T-cell (primary cell): Measurements from ENCODE around the gene VPS37C. TPM values are rescaled to one million over a fixed set of nuclear protein-coding genes. Genes with fewer than 3 reads are reported as not detected.

Source experiments
- ATAC-seq, 4 experiments: fragments of 200-7000 bp in 3 of 4; fragments of 150-1000 bp in 1 of 4; cut with Tn5 transposase; replicated peaks in 1 of 4; 1 replicate in 3 of 4; 2 replicates in 1 of 4; pipeline ENCODE4 v1.10.0; 2021; ENCODE audit warnings: moderate library complexity in 3 of 4, mild to moderate bottlenecking in 2 of 4, moderate number of reproducible peaks in 1 of 4
- CTCF ChIA-PET, 2 donors: fragments of 300-600 bp; sonication (Branson Sonifier 250); formaldehyde crosslinking; loops; one replicate each; lab custom pipeline; 2022; ENCODE audit warnings: antibody characterized with exemption in 2 of 2; lab: Charles Lee
- POLR2A ChIA-PET, 2 donors: fragments of 300-600 bp; sonication (Branson Sonifier 250); formaldehyde crosslinking; loops; one replicate each; lab custom pipeline; 2022; ENCODE audit warnings: antibody characterized with exemption in 2 of 2; lab: Charles Lee
- DNase-seq, 35 experiments: peaks; one replicate each; pipeline versions ENCODE4 v3.0.0 to v3.0.0-alpha.2; 2013 to 2023
- H3K27ac ChIP-seq: one replicate; pipeline ENCODE4 v1.5.1; 2013; ENCODE audit warnings: low read length
- H3K27me3 ChIP-seq, 2 experiments: replicated peaks in 1 of 2; 1 replicate in 1 of 2; 2 replicates in 1 of 2; pipeline versions ENCODE4 v1.6.1 to v1.7.0; 2013; ENCODE audit warnings: low read length in 1 of 2, mixed read lengths in 1 of 2; ENCODE audit not compliant: control insufficient read depth in 2 of 2, insufficient read depth in 2 of 2; ENCODE audit errors: extremely low read depth in 1 of 2
- H3K36me3 ChIP-seq, 2 donors: 1 replicate in 1 of 2; 2 replicates in 1 of 2; pipeline versions ENCODE4 v1.6.1 to v1.7.0; 2013; ENCODE audit warnings: low read length in 1 of 2; ENCODE audit not compliant: control insufficient read depth in 2 of 2, insufficient read depth in 1 of 2; ENCODE audit errors: extremely low read depth in 1 of 2
- H3K4me1 ChIP-seq, 2 experiments: 1 replicate in 1 of 2; 2 replicates in 1 of 2; pipeline versions ENCODE4 v1.6.1 to v1.7.0; 2013; ENCODE audit warnings: low read length in 2 of 2, mixed read lengths in 1 of 2; ENCODE audit not compliant: insufficient read depth in 2 of 2, control insufficient read depth in 1 of 2; ENCODE audit errors: extremely low read depth in 1 of 2
- H3K4me3 ChIP-seq, 2 donors: 1 replicate in 1 of 2; 2 replicates in 1 of 2; pipeline versions ENCODE4 v1.5.1 to v1.7.0; 2013; ENCODE audit warnings: mild to moderate bottlenecking in 2 of 2, low read length in 1 of 2, moderate library complexity in 1 of 2; ENCODE audit not compliant: control insufficient read depth in 1 of 2; ENCODE audit errors: extremely low read depth in 1 of 2
- H3K9me3 ChIP-seq: 2 replicates; pipeline ENCODE4 v1.7.0; 2013
- H3K27ac Mint-ChIP-seq, 2 donors: one replicate each; pipeline ENCODE4 v1.8.0; 2020 to 2021; ENCODE audit warnings: mild to moderate bottlenecking in 2 of 2, mixed read lengths in 2 of 2
- H3K27me3 Mint-ChIP-seq, 2 donors: one replicate each; pipeline ENCODE4 v1.8.0; 2021 to 2022; ENCODE audit warnings: mixed read lengths in 2 of 2
- H3K36me3 Mint-ChIP-seq: one replicate; pipeline ENCODE4 v1.8.0; 2021; ENCODE audit warnings: mixed read lengths
- H3K4me1 Mint-ChIP-seq, 3 donors: one replicate each; pipeline ENCODE4 v1.8.0; 2020 to 2022; ENCODE audit warnings: mixed read lengths in 3 of 3, mild to moderate bottlenecking in 1 of 3
- H3K4me3 Mint-ChIP-seq, 3 donors: one replicate each; pipeline ENCODE4 v1.8.0; 2020 to 2022; ENCODE audit warnings: mild to moderate bottlenecking in 3 of 3, mixed read lengths in 3 of 3, moderate library complexity in 3 of 3
- H3K9me3 Mint-ChIP-seq, 3 donors: one replicate each; pipeline ENCODE4 v1.8.0; 2020 to 2022; ENCODE audit warnings: mixed read lengths in 3 of 3
- WGBS: methylation state at CpG from one replicate; pipeline ENCODE4 v1.1.5; 2013; ENCODE audit warnings: missing lambda C conversion rate; ENCODE audit not compliant: insufficient coverage; 5-methylcytosine and 5-hydroxymethylcytosine counted together
- total RNA-seq, 35 experiments: library from RNA in 6 of 35; stranded (reverse) in 6 of 35; fragments of 120-200 nt in 1 of 35; gene quantifications; one replicate each; pipeline versions ENCODE4 v1.2.1 to v1.2.4 and lab custom pipeline; 2013 to 2026

The VPS37C gene
- total RNA-seq, 5 donors from 2014 or later (not counting 1 experiment from before 2014, with no cell fraction given) = 3.3 to 7.9 (median 7.3) TPM

GRCh38 chr11:61124574-61125309, 36.5 kb downstream of the VPS37C start:
- Histone ChIP-seq H3K4me3 (no peak overlapping the region), H3K27me3 (no peaks in the 10 kb centered on the region), H3K36me3 (peaks cover 29 to 82% of the 10 kb centered on the region in 2 donors), H3K27ac (peak overlapping the region; percentile 6), H3K9me3 (no peaks in the 10 kb centered on the region), H3K4me1 (peaks cover 21 to 43% of the 10 kb centered on the region in 2 experiments)
- H3K36me3 Mint-ChIP-seq = peaks cover 42% of the 10 kb centered on the region
- H3K4me3 Mint-ChIP-seq = peak overlapping the region in 1 of 3 donors; percentile 4
- peaks cover 44 to 63% (median 59%) of the 10 kb centered on the region in 3 donors for H3K4me1 Mint-ChIP-seq
- H3K27ac Mint-ChIP-seq = peak overlapping the region; percentile 67 to 83
- 86% methylated on average over 15 of the region's 17 CpGs for WGBS
- H3K9me3 Mint-ChIP-seq = no peaks in the 10 kb centered on the region
- ChIA-PET POLR2A (no interaction called here), CTCF (interaction anchor here in 1 of 2 donors (0.6 kb wide), 1 partner anchor 163 kb away, joined by 6 read pairs; no protein-coding TSS in a partner anchor)
- no peak for DNase-seq
- no peaks in the 10 kb centered on the region for H3K27me3 Mint-ChIP-seq
- ATAC-seq = no peak

GRCh38 chr11:61123775-61124571, 37.3 kb downstream of the VPS37C start:
- Mint-ChIP-seq H3K4me1 (peaks cover 46 to 63% (median 59%) of the 10 kb centered on the region in 3 donors), H3K27me3 (no peaks in the 10 kb centered on the region), H3K36me3 (peaks cover 48% of the 10 kb centered on the region), H3K9me3 (no peaks in the 10 kb centered on the region), H3K4me3 (peak overlapping the region in 1 of 3 donors; percentile 4), H3K27ac (peak overlapping the region; percentile 67 to 83)
- ChIA-PET CTCF (interaction anchor here in 1 of 2 donors (0.6 kb wide), 1 partner anchor 162 kb away, joined by 6 read pairs; no protein-coding TSS in a partner anchor), POLR2A (no interaction called here)
- no peaks in the 10 kb centered on the region for H3K9me3 ChIP-seq
- no peak overlapping the region for H3K4me3 ChIP-seq
- peak overlapping the region; percentile 6 for H3K27ac ChIP-seq
- no peak for ATAC-seq
- WGBS = 64% methylated on average over 7 of the region's 13 CpGs
- H3K36me3 ChIP-seq = peaks cover 29 to 90% of the 10 kb centered on the region in 2 donors
- H3K4me1 ChIP-seq = peaks cover 22 to 43% of the 10 kb centered on the region in 2 experiments
- DNase-seq = peak in 1 of 35 experiments; percentile 19
- H3K27me3 ChIP-seq = no peaks in the 10 kb centered on the region

- no peak overlapping the region for H3K27ac ChIP-seq
- CTCF ChIA-PET = interaction anchor here in 1 of 2 donors (0.6 kb wide), 1 partner anchor 213 kb away, joined by 3 read pairs; no protein-coding TSS in a partner anchor
- Mint-ChIP-seq H3K9me3 (no peaks in the 10 kb centered on the region), H3K4me1 (peaks cover 48 to 68% (median 59%) of the 10 kb centered on the region in 3 donors), H3K27ac (peak overlapping the region in 1 of 2 donors; percentile 75), H3K4me3 (no peak overlapping the region), H3K36me3 (peaks cover 50% of the 10 kb centered on the region), H3K27me3 (no peaks in the 10 kb centered on the region)
- no peak for DNase-seq
- H3K4me1 ChIP-seq = peaks cover 24 to 49% of the 10 kb centered on the region in 2 experiments
- H3K4me3 ChIP-seq = no peak overlapping the region
- H3K9me3 ChIP-seq = no peaks in the 10 kb centered on the region
- no peak for ATAC-seq
- peaks cover 36 to 97% of the 10 kb centered on the region in 2 donors for H3K36me3 ChIP-seq
- WGBS = 97% methylated on average over 11 of the region's 13 CpGs
- no peaks in the 10 kb centered on the region for H3K27me3 ChIP-seq
- POLR2A ChIA-PET = interaction anchor here (0.6 to 1.0 kb wide), 3 partner anchors 12 to 92 kb away, joined by 3 to 5 read pairs (median 3); no protein-coding TSS in a partner anchor
These were observed 38.5 kb downstream of the VPS37C start for GRCh38 chr11:61122761-61123160.

GRCh38 chr11:61121917-61122316, 39.3 kb downstream of the VPS37C start:
- H3K27ac Mint-ChIP-seq = peak overlapping the region; percentile 95
- DNase-seq = no peak

GRCh38 chr11:61121192-61121831, 39.9 kb downstream of the VPS37C start:
- H3K9me3 ChIP-seq = no peaks in the 10 kb centered on the region
- peaks cover 52 to 67% (median 66%) of the 10 kb centered on the region in 3 donors for H3K4me1 Mint-ChIP-seq
- H3K27me3 ChIP-seq = no peaks in the 10 kb centered on the region
- H3K27ac ChIP-seq = peak overlapping the region; percentile 80
- ChIA-PET POLR2A (interaction anchor here (0.6 to 1.8 kb wide), 3 partner anchors 73 to 206 kb away, joined by 4 to 6 read pairs (median 4); no protein-coding TSS in a partner anchor), CTCF (interaction anchor here in 1 of 2 donors (1.0 to 1.7 kb wide), 5 partner anchors 8 to 41 kb away, joined by 3 to 7 read pairs (median 4); no protein-coding TSS in a partner anchor)
- DNase-seq (no peak), ATAC-seq (no peak)
- peak overlapping the region; percentile 51 to 72 (median 53) for H3K4me3 Mint-ChIP-seq
- WGBS = 89% methylated on average over 14 of the region's 15 CpGs
- H3K27me3 Mint-ChIP-seq = no peaks in the 10 kb centered on the region
- H3K4me1 ChIP-seq = peaks cover 27 to 54% of the 10 kb centered on the region in 2 experiments
- peak overlapping the region; percentile 95 for H3K27ac Mint-ChIP-seq
- peak overlapping the region in 1 of 2 donors; percentile 20 for H3K4me3 ChIP-seq
- peaks cover 28 to 95% of the 10 kb centered on the region in 2 donors for H3K36me3 ChIP-seq
- H3K36me3 Mint-ChIP-seq = peaks cover 59% of the 10 kb centered on the region
- H3K9me3 Mint-ChIP-seq = no peaks in the 10 kb centered on the region

More at GRCh38 chr11:61121917-61122316, 39.3 kb downstream of the VPS37C start:
- no peaks in the 10 kb centered on the region for H3K9me3 Mint-ChIP-seq
- peak overlapping the region; percentile 80 for H3K27ac ChIP-seq
- POLR2A ChIA-PET = interaction anchor here in 1 of 2 donors (0.6 to 1.0 kb wide), 2 partner anchors 11 to 207 kb away, joined by 4 to 5 read pairs; no protein-coding TSS in a partner anchor
- no peaks in the 10 kb centered on the region for H3K27me3 ChIP-seq
- no peak for ATAC-seq
- no peak overlapping the region for H3K4me3 ChIP-seq
- no peaks in the 10 kb centered on the region for H3K27me3 Mint-ChIP-seq
- no peak overlapping the region for H3K4me3 Mint-ChIP-seq
- H3K36me3 Mint-ChIP-seq = peaks cover 53% of the 10 kb centered on the region
- peaks cover 31 to 95% of the 10 kb centered on the region in 2 donors for H3K36me3 ChIP-seq
- peaks cover 50 to 65% (median 60%) of the 10 kb centered on the region in 3 donors for H3K4me1 Mint-ChIP-seq
- WGBS = 100% methylated on average over 1 of the region's 2 CpGs
- peaks cover 24 to 51% of the 10 kb centered on the region in 2 experiments for H3K4me1 ChIP-seq
- CTCF ChIA-PET = no interaction called here
- H3K9me3 ChIP-seq = no peaks in the 10 kb centered on the region
